Osteocyte (in vitro differentiated cells): ENCODE results near the gene LRRC15. TPM values are rescaled to one million over a fixed set of nuclear protein-coding genes. Genes with fewer than 3 reads are reported as not detected.

Source experiments
- DNase-seq: peaks from one replicate; pipeline ENCODE4 v3.0.0; 2021; ENCODE audit warnings: mixed read lengths; ENCODE audit not compliant: unreplicated experiment; ENCODE audit errors: extremely low spot score
- H3K27ac Mint-ChIP-seq: one replicate; pipeline ENCODE4 v1.8.0; 2021; ENCODE audit warnings: mild to moderate bottlenecking, mixed read lengths; ENCODE audit not compliant: unreplicated experiment
- H3K27me3 Mint-ChIP-seq: one replicate; pipeline ENCODE4 v1.8.0; 2021; ENCODE audit warnings: mixed read lengths; ENCODE audit not compliant: unreplicated experiment
- H3K36me3 Mint-ChIP-seq: one replicate; pipeline ENCODE4 v1.8.0; 2021; ENCODE audit warnings: mixed read lengths; ENCODE audit not compliant: unreplicated experiment
- H3K4me1 Mint-ChIP-seq: one replicate; pipeline ENCODE4 v1.8.0; 2021; ENCODE audit warnings: mixed read lengths; ENCODE audit not compliant: unreplicated experiment
- H3K4me3 Mint-ChIP-seq: one replicate; pipeline ENCODE4 v1.8.0; 2021; ENCODE audit warnings: mild to moderate bottlenecking, moderate library complexity, mixed read lengths; ENCODE audit not compliant: unreplicated experiment
- H3K9me3 Mint-ChIP-seq: one replicate; pipeline ENCODE4 v1.8.0; 2021; ENCODE audit warnings: mixed read lengths; ENCODE audit not compliant: unreplicated experiment
- total RNA-seq: library from RNA; stranded (reverse); gene quantifications from 2 replicates; pipeline ENCODE4 v1.2.1, GENCODE V29; 2021
- TF ChIP-seq, protein P1 (sequence below): fragments of 200-600 bp; sonication (generic); IDR thresholded peaks from 2 replicates; pipeline ENCODE4 v1.5.0; 2021; ENCODE audit warnings: antibody characterized with exemption, mild to moderate bottlenecking, moderate library complexity

The LRRC15 gene
- total RNA-seq, 1 donor from 2014 or later = 0.27 TPM

GRCh38 chr3:194386066-194386465 lies 16.5 kb upstream of the LRRC15 start:
- H3K4me1 Mint-ChIP-seq = no peaks in the 10 kb centered on the region
- peak; percentile 69 for DNase-seq
- no peak overlapping the region for H3K27ac Mint-ChIP-seq
- H3K4me3 Mint-ChIP-seq = no peak overlapping the region
- peaks cover 48% of the 10 kb centered on the region for H3K27me3 Mint-ChIP-seq
- TF ChIP-seq, protein P1, sequence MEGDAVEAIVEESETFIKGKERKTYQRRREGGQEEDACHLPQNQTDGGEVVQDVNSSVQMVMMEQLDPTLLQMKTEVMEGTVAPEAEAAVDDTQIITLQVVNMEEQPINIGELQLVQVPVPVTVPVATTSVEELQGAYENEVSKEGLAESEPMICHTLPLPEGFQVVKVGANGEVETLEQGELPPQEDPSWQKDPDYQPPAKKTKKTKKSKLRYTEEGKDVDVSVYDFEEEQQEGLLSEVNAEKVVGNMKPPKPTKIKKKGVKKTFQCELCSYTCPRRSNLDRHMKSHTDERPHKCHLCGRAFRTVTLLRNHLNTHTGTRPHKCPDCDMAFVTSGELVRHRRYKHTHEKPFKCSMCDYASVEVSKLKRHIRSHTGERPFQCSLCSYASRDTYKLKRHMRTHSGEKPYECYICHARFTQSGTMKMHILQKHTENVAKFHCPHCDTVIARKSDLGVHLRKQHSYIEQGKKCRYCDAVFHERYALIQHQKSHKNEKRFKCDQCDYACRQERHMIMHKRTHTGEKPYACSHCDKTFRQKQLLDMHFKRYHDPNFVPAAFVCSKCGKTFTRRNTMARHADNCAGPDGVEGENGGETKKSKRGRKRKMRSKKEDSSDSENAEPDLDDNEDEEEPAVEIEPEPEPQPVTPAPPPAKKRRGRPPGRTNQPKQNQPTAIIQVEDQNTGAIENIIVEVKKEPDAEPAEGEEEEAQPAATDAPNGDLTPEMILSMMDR = no peak
- H3K9me3 Mint-ChIP-seq = peaks cover 13% of the 10 kb centered on the region
- H3K36me3 Mint-ChIP-seq = peaks cover 8% of the 10 kb centered on the region

DNA sequence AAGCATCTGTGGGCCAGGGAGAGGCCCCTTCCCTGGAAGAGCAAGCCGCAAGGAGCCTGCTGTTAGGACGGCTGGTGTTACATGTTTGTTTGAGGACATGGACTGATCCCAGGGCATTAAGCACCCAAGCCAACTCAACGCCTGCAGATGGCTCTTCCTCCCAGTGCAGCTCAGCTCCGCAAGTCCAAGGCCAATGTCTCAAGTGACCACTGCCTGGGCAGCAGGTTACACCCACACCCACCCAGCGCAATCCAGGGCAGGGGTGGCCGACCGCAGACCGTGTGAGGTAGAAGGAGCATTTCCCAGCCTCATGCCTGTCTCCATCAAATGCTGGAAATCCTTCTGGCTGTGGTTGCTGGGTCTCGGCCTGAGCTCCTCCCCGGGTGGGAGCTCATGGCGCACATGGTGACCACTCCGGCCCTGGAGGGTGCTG lies 15.0 kb upstream of the LRRC15 start:
- no peak overlapping the region for H3K4me3 Mint-ChIP-seq
- H3K4me1 Mint-ChIP-seq = no peaks in the 10 kb centered on the region
- no peak overlapping the region for H3K27ac Mint-ChIP-seq
- TF ChIP-seq, protein P1 = no peak
- H3K27me3 Mint-ChIP-seq = peaks cover 45% of the 10 kb centered on the region
- H3K9me3 Mint-ChIP-seq = no peaks in the 10 kb centered on the region
- peak; percentile 82 for DNase-seq
- no peaks in the 10 kb centered on the region for H3K36me3 Mint-ChIP-seq

GRCh38 chr3:194384156-194384555 lies 14.6 kb upstream of the LRRC15 start:
- Mint-ChIP-seq H3K9me3 (no peaks in the 10 kb centered on the region), H3K4me3 (no peak overlapping the region), H3K36me3 (no peaks in the 10 kb centered on the region), H3K27me3 (peaks cover 42% of the 10 kb centered on the region), H3K4me1 (no peaks in the 10 kb centered on the region), H3K27ac (no peak overlapping the region)
- DNase-seq = peak; percentile 67
- TF ChIP-seq, protein P1 = no peak

DNA sequence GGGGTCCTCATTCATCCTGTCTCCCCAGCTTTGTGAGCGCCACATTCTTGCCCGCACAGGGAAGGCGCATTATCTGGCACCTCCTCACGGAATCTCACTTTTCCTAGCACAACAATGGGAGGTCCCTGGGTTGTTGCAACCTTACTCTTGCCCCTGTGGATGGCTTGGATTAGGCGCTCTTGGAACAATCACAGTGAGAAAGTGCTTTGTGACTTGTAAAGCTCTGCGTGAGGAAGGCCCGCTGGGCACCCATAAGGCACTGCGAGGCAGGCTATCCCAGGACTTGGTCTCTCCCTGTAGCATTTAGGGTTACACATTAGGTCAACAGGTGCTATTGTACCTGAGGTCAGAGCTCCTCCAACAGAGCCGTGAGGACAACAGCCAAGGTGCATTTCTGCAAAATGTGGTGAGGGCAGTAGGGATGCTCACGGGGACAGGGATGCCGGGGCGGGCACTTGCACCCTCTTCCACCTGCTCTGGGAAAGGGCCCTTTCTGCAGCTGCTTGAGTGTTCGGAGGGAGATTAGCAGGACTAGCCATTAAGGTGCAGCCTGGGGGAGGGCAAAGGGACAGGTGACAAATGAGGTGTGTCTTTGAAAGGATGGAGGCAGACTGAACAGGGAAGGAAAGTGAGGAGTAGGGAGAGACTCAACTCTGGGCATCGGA lies 13.9 kb upstream of the LRRC15 start:
- Mint-ChIP-seq H3K36me3 (no peaks in the 10 kb centered on the region), H3K4me1 (no peaks in the 10 kb centered on the region), H3K4me3 (no peak overlapping the region), H3K27ac (no peak overlapping the region), H3K27me3 (peaks cover 42% of the 10 kb centered on the region), H3K9me3 (no peaks in the 10 kb centered on the region)
- no peak for DNase-seq
- TF ChIP-seq, protein P1 = no peak

DNA sequence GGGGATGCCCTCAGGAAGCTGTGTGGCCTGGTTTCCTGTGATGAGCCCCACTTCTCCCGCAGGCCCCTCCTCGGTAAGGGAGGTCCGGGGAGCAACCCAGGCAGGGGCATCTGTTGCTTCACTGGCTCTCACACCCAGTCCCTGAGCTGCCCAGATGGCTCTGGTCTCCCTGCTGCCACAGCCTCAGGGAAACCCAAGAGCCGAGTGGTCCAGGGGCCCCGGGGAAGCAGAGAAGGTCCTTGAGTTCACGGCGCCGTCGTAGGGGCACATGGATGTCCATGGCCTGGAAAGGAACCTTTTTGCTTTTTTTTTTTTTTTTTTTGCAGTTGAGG lies 13.3 kb upstream of the LRRC15 start:
- Mint-ChIP-seq H3K4me1 (no peaks in the 10 kb centered on the region), H3K9me3 (no peaks in the 10 kb centered on the region), H3K27me3 (peaks cover 42% of the 10 kb centered on the region), H3K4me3 (no peak overlapping the region), H3K27ac (no peak overlapping the region), H3K36me3 (no peaks in the 10 kb centered on the region)
- DNase-seq = no peak
- TF ChIP-seq, protein P1 = no peak
